Chondrocyte (in vitro differentiated cells): ENCODE data around the gene ABTB2. TPM values are rescaled to one million over a fixed set of nuclear protein-coding genes. Genes with fewer than 3 reads are reported as not detected.
"Not testable (repeated sequence)": the region's sequence is repeated elsewhere in the genome, so short reads cannot be mapped to it uniquely, and the experiment has no call there.

Experiments
- DNase-seq: peaks from one replicate; pipeline ENCODE4 v3.0.0; 2021; ENCODE audit warnings: mixed read lengths, low spot score
- H3K27ac Mint-ChIP-seq: one replicate; pipeline ENCODE4 v1.8.0; 2021; ENCODE audit warnings: mild to moderate bottlenecking, moderate library complexity, mixed read lengths; ENCODE audit not compliant: unreplicated experiment
- H3K27me3 Mint-ChIP-seq: 2 replicates; pipeline ENCODE4 v1.8.0; 2021; ENCODE audit warnings: low read depth, mixed read lengths
- H3K36me3 Mint-ChIP-seq: 2 replicates; pipeline ENCODE4 v1.8.0; 2021; ENCODE audit warnings: low read depth, mixed read lengths
- H3K4me1 Mint-ChIP-seq: 2 replicates; pipeline ENCODE4 v1.8.0; 2021; ENCODE audit warnings: low read depth, mild to moderate bottlenecking, mixed read lengths
- H3K4me3 Mint-ChIP-seq: one replicate; pipeline ENCODE4 v1.8.0; 2021; ENCODE audit warnings: mild to moderate bottlenecking, moderate library complexity, mixed read lengths; ENCODE audit not compliant: unreplicated experiment
- H3K9me3 Mint-ChIP-seq: 2 replicates; pipeline ENCODE4 v1.8.0; 2021; ENCODE audit warnings: low read depth, mixed read lengths
- total RNA-seq: library from RNA; stranded (reverse); gene quantifications from 3 replicates; pipeline ENCODE4 v1.2.1, GENCODE V29; 2021
- TF ChIP-seq, protein P1 (sequence below): fragments of 200-600 bp; sonication (generic); IDR thresholded peaks from 2 replicates; pipeline ENCODE4 v1.5.0; 2021; ENCODE audit warnings: antibody characterized with exemption, mild to moderate bottlenecking, moderate library complexity

Gene ABTB2
- total RNA-seq, 1 donor from 2014 or later: 3.1 TPM

DNA sequence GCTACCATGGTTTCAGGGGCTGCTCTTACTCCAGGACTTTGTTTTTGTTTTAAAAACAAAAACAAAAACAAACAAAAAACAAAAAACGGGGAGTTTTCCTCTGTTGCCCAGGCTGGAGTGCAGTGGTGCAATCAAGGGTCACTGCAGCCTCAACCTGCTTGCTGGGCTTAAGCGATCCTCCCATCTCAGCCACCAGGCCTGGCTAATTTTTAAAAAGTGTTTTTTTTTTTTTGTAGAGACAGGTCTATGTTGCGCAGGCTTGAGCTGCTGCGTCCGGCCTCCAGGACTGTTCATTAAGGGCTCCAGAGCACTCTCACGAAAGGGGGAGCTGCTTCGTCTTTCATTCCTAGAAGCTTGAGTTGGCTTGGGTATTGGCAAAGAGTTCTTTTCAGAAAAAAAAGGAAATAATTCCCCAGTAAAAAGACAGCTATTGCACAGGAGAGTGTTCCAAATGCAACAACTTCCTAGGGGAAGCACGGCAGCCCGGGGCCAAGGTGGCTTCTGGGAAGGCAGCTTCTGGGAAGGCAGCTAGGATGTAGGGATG lies 173.9 kb downstream of the ABTB2 start:
- Mint-ChIP-seq H3K36me3 (no peaks in the 10 kb centered on the region), H3K4me1 (peaks cover 31% of the 10 kb centered on the region), H3K4me3 (no peak overlapping the region), H3K9me3 (no peaks in the 10 kb centered on the region), H3K27me3 (no peaks in the 10 kb centered on the region), H3K27ac (no peak overlapping the region)
- TF ChIP-seq, protein P1, sequence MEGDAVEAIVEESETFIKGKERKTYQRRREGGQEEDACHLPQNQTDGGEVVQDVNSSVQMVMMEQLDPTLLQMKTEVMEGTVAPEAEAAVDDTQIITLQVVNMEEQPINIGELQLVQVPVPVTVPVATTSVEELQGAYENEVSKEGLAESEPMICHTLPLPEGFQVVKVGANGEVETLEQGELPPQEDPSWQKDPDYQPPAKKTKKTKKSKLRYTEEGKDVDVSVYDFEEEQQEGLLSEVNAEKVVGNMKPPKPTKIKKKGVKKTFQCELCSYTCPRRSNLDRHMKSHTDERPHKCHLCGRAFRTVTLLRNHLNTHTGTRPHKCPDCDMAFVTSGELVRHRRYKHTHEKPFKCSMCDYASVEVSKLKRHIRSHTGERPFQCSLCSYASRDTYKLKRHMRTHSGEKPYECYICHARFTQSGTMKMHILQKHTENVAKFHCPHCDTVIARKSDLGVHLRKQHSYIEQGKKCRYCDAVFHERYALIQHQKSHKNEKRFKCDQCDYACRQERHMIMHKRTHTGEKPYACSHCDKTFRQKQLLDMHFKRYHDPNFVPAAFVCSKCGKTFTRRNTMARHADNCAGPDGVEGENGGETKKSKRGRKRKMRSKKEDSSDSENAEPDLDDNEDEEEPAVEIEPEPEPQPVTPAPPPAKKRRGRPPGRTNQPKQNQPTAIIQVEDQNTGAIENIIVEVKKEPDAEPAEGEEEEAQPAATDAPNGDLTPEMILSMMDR: no peak
- DNase-seq: no peak

DNA sequence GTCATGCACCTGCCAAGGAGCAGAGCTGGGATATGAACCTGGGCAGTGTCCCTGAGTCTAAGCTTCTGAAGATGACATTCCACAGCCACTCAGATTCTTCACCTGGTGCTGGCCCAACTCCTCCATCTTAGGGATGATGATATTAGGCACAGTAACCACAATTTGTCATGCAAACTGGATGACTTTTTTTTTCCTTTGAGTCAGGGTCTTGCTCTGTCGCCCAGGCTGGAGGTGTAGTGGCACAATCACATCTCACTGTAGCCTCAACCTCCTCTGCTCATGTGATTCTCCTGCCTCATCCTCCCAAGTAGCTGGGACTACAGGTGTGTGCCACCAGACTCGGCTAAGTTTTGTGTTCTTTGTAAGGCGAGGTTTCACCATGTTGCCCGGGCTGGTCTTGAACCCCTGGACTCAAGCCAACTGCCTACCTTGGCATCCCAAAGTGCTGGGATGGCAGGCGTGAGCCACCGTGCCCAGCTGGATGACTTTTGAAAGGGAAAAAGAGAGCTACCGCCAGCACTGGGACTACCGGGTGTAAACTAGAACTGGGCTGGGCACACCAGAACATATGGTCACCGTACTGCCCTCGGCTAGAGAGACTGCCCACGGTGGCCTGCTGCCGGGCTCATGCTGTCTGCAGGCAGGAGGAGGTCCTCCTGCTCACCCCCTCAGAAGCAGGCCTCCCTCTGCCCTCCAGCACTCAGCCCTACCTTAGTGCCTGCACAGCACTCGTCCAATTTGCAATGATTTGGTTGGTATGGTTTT lies 174.7 kb downstream of the ABTB2 start:
- no peaks in the 10 kb centered on the region for H3K36me3 Mint-ChIP-seq
- H3K4me1 Mint-ChIP-seq: peaks cover 23% of the 10 kb centered on the region
- TF ChIP-seq, protein P1: no peak
- no peaks in the 10 kb centered on the region for H3K9me3 Mint-ChIP-seq
- H3K27ac Mint-ChIP-seq: no peak overlapping the region
- no peaks in the 10 kb centered on the region for H3K27me3 Mint-ChIP-seq
- no peak overlapping the region for H3K4me3 Mint-ChIP-seq
- no peak for DNase-seq

DNA sequence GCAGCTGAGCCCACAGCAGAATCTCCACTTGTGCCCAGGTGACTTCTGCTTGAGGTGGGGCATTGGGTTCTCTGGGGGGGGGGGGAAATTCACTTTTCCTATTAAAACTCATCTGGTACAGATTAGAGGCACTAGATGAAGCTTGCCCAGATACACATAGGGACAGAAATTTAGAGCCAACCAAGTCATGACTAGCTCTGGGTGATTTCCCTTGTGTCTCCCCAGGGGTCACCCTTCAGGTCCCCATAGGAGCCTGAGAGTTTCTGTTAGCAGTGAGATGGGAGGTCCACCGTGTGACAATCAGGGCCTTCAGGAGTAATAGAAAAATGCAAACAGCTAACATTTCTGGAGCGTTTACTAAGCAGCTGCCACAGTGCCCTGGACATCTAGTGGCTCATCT lies 175.4 kb downstream of the ABTB2 start:
- H3K27ac Mint-ChIP-seq: no peak overlapping the region
- H3K36me3 Mint-ChIP-seq: no peaks in the 10 kb centered on the region
- no peaks in the 10 kb centered on the region for H3K9me3 Mint-ChIP-seq
- no peak overlapping the region for H3K4me3 Mint-ChIP-seq
- peaks cover 22% of the 10 kb centered on the region for H3K4me1 Mint-ChIP-seq
- no peak for DNase-seq
- TF ChIP-seq, protein P1: no peak
- peaks cover 3% of the 10 kb centered on the region for H3K27me3 Mint-ChIP-seq

DNA sequence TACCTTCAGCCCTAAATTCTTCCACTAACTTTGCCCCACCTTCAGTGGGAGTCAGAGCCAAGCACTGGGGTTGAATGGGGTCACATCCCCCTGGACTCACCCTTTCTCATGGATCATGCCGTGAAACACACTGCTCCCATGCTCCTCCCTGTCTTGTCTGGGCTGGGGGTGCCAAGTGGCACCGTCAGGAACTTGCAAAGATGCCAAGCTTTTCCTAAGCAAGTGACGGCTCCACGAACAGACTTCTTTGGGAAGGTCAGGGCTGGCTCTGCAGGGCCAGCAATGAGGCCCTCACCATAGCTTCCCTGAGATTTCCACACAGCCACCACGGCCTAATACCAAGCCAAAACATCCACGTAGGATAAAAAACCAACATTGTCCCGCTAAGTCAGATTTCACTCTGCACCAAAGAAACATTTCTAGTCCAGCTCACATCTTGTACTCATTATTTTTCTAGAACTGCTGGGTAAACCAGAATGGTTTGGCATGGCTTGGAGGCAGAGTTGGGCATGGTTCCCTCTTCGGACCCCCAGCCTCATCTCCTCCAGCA lies 175.9 kb downstream of the ABTB2 start:
- H3K36me3 Mint-ChIP-seq: no peaks in the 10 kb centered on the region
- no peaks in the 10 kb centered on the region for H3K9me3 Mint-ChIP-seq
- no peak for DNase-seq
- peaks cover 3% of the 10 kb centered on the region for H3K27me3 Mint-ChIP-seq
- H3K4me3 Mint-ChIP-seq: no peak overlapping the region
- no peak overlapping the region for H3K27ac Mint-ChIP-seq
- peaks cover 20% of the 10 kb centered on the region for H3K4me1 Mint-ChIP-seq
- TF ChIP-seq, protein P1: no peak

DNA sequence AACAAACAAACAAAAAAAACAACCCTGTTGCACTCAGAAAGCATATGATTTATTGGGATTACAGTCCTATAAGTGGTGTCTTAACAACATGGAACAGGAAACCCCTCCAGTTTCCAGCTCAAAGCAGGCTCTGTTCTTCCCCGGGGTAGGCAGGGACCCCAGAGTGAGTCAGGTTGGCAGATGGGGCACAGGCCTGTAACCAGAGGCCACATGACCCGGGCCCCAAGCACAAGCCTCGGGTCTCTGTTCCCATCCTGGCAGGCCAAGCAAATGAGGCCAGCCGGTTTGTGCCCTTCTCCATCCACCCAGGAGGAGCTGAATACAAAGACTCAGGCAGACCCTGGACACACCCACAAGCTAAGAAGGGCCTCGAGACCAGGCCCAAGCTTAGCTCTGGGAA lies 176.6 kb downstream of the ABTB2 start:
- Mint-ChIP-seq H3K4me3 (no peak overlapping the region), H3K27me3 (peaks cover 3% of the 10 kb centered on the region), H3K4me1 (peaks cover 13% of the 10 kb centered on the region), H3K27ac (no peak overlapping the region), H3K36me3 (no peaks in the 10 kb centered on the region), H3K9me3 (no peaks in the 10 kb centered on the region)
- TF ChIP-seq, protein P1: no peak
- DNase-seq: no peak

DNA sequence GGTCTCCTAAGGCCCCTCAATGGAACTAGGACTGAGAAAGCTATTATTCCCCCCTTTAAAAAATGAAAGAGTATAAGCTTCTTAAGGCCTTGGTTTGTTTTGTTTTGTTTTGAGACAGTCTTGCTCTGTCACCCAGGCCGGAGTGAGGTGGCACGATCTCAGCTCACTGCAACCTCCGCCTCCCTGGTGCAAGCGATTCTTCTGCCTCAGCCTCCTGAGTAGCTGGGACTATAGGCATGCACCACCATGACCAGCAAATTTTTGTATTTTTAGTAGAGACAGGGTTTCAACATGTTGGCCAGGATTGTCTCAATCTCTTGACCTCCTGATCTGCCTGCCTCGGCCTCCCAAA lies 177.0 kb downstream of the ABTB2 start:
- H3K4me3 Mint-ChIP-seq, H3K27me3 Mint-ChIP-seq, H3K36me3 Mint-ChIP-seq, DNase-seq, H3K4me1 Mint-ChIP-seq, H3K27ac Mint-ChIP-seq, H3K9me3 Mint-ChIP-seq: not testable (repeated sequence)
